ENCODE results near the gene DPH2. TPM values are rescaled to one million over a fixed set of nuclear protein-coding genes. Genes with fewer than 3 reads are reported as not detected.

The DPH2 gene
- 19.9 TPM for polyA plus RNA-seq
- long read RNA-seq, donor 1, partial matches to known transcripts: 0 of 1 reads
- long read RNA-seq, donor 1, other reads (novel, unspliced or antisense): 0 of 1 reads
- long read RNA-seq, donor 2, partial matches to known transcripts: 0 of 1 reads
- long read RNA-seq, donor 2, other reads (novel, unspliced or antisense): 0 of 1 reads
- long read RNA-seq, donor 3: 0 reads
- long read RNA-seq, donor 4: 0 reads
- long read RNA-seq, donor 5, partial matches to known transcripts: 0 of 2 reads
- long read RNA-seq, donor 5, other reads (novel, unspliced or antisense): 0 of 2 reads
- long read RNA-seq, donor 6, partial matches to known transcripts: 0 of 1 reads
- long read RNA-seq, donor 6, other reads (novel, unspliced or antisense): 0 of 1 reads
- long read RNA-seq, donor 7: 0 reads
- long read RNA-seq, donor 8, partial matches to known transcripts: 0 of 6 reads
- long read RNA-seq, donor 8, other reads (novel, unspliced or antisense): 0 of 6 reads
- long read RNA-seq, donor 9: 0 reads
- long read RNA-seq, donor 10: 0 reads
- long read RNA-seq, donor 11, partial matches to known transcripts: 0 of 2 reads
- long read RNA-seq, donor 11, other reads (novel, unspliced or antisense): 0 of 2 reads

DNA sequence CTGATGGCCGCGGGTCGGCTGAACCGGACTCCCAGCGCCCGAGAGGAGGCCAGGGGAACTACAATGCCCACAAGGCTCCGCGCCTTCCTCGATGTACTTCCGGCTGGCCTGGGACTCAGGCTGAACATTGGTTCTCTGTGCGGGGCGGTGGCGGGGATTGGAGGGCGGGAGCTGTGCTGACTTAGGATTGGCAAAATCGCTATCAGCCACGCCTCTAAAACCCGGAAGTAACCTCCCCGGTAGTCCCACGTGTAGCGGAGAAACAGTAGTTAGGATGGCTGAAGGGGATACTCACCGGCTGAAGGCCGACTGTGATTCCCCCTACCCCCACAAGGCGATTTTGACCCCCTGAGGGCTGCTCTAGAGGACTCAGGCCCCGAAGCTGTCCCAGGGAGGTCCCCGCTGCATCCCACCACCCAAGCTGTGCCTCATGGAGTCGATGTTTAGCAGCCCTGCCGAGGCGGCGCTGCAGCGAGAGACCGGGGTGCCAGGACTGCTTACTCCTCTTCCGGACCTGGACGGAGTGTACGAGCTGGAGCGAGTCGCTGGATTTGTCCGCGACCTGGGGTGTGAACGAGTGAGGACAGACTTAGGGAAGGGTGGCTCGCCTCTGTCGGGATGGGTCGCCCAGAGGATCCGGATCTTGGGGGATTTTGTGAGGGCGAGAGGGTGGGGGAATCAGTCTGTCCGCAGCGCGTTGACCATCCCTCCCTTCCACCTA is at the start of gene DPH2:
Gene DPH2 (plus strand): TSS at position 265 of the 721 bp plus-strand sequence. CDS start 166 bp downstream, at position 431.
- H3K27ac ChIP-seq (ENCODE audit: low read length): no peak within 1 kb of the TSS

DNA sequence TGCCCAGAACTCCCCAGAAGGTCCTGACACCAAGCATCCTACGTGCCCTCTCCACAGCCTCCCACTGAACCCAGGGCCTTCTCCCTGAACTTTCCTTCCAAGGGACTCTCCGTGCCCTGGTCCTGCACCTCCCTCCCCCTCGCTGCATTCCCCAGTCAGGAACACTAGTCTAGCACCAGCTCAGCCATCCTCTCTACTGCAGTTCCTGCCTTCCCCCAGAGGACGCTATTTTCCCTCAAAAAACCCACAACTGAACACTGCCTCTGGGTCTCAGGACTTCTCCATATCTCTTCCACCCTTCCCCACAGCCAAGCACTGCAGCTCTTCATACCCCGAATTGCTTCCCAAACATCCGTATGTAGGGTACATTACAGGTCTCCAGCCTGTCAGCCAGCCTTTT is 48.8 kb upstream of the DPH2 start:
- Histone ChIP-seq H3K9me3 (ENCODE audit: control insufficient read depth, low read depth, low read length) (no peaks in the 10 kb centered on the region), H3K27ac (ENCODE audit: low read length) (no peak overlapping the region), H3K36me3 (ENCODE audit: control insufficient read depth, insufficient read depth, low read length) (no peaks in the 10 kb centered on the region), H3K4me3 (ENCODE audit: low read length) (no peak overlapping the region), H3K27me3 (ENCODE audit: control insufficient read depth, insufficient read depth, low read length) (no peaks in the 10 kb centered on the region), H3K4me1 (ENCODE audit: control insufficient read depth, insufficient read depth, low read length) (no peaks in the 10 kb centered on the region)
- no peak for DNase-seq
- no CpG with 5 or more reads among the region's 6 CpGs for WGBS (ENCODE audit: insufficient coverage, low lambda C conversion rate)

More for the DNA sequence above, at the start of gene DPH2:
- Histone ChIP-seq H3K36me3 (ENCODE audit: control insufficient read depth, insufficient read depth, low read length) (peaks cover 23% of the 10 kb centered on the region), H3K27me3 (ENCODE audit: control insufficient read depth, insufficient read depth, low read length) (no peaks in the 10 kb centered on the region), H3K9me3 (ENCODE audit: control insufficient read depth, low read depth, low read length) (no peaks in the 10 kb centered on the region), H3K4me1 (ENCODE audit: control insufficient read depth, insufficient read depth, low read length) (no peaks in the 10 kb centered on the region), H3K4me3 (ENCODE audit: low read length) (peak within 1 kb of the TSS; percentile 90)
- WGBS (ENCODE audit: insufficient coverage, low lambda C conversion rate): no CpG with 5 or more reads among the region's 47 CpGs
- peak; percentile 96 to 97 for DNase-seq

GRCh38 chr1:43924516-43924915 is 45.3 kb upstream of the DPH2 start:
- Histone ChIP-seq H3K4me3 (ENCODE audit: low read length) (no peak overlapping the region), H3K4me1 (ENCODE audit: control insufficient read depth, insufficient read depth, low read length) (no peaks in the 10 kb centered on the region), H3K27ac (ENCODE audit: low read length) (no peak overlapping the region), H3K27me3 (ENCODE audit: control insufficient read depth, insufficient read depth, low read length) (no peaks in the 10 kb centered on the region), H3K9me3 (ENCODE audit: control insufficient read depth, low read depth, low read length) (no peaks in the 10 kb centered on the region), H3K36me3 (ENCODE audit: control insufficient read depth, insufficient read depth, low read length) (peaks cover 3% of the 10 kb centered on the region)
- no peak for DNase-seq
- no CpG with 5 or more reads among the region's 4 CpGs for WGBS (ENCODE audit: insufficient coverage, low lambda C conversion rate)

DNA sequence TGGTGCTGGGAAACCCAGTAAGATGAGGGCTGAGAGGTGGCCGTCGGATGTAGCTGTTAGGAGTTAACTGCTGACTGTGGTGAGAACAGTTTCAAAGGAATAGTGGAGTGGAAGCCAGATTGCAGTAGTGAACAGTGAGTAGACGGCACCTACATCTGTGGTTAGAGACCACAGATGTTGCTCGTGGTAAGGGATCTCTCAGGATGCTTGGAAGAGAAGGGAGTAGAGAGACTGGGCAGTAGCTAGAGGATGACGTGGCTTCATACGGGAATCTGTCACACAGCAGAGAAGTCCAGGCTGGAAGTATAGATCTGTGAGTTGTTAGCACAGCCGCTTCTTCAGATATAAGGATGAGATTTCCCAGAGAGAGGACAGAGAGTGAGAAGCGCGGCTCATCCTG is 44.0 kb upstream of the DPH2 start:
- Histone ChIP-seq H3K4me1 (ENCODE audit: control insufficient read depth, insufficient read depth, low read length) (no peaks in the 10 kb centered on the region), H3K4me3 (ENCODE audit: low read length) (no peak overlapping the region), H3K27me3 (ENCODE audit: control insufficient read depth, insufficient read depth, low read length) (no peaks in the 10 kb centered on the region), H3K36me3 (ENCODE audit: control insufficient read depth, insufficient read depth, low read length) (peaks cover 3% of the 10 kb centered on the region), H3K27ac (ENCODE audit: low read length) (no peak overlapping the region), H3K9me3 (ENCODE audit: control insufficient read depth, low read depth, low read length) (no peaks in the 10 kb centered on the region)
- no peak for DNase-seq
- WGBS (ENCODE audit: insufficient coverage, low lambda C conversion rate): 96% methylated on average over 3 of the region's 9 CpGs

DNA sequence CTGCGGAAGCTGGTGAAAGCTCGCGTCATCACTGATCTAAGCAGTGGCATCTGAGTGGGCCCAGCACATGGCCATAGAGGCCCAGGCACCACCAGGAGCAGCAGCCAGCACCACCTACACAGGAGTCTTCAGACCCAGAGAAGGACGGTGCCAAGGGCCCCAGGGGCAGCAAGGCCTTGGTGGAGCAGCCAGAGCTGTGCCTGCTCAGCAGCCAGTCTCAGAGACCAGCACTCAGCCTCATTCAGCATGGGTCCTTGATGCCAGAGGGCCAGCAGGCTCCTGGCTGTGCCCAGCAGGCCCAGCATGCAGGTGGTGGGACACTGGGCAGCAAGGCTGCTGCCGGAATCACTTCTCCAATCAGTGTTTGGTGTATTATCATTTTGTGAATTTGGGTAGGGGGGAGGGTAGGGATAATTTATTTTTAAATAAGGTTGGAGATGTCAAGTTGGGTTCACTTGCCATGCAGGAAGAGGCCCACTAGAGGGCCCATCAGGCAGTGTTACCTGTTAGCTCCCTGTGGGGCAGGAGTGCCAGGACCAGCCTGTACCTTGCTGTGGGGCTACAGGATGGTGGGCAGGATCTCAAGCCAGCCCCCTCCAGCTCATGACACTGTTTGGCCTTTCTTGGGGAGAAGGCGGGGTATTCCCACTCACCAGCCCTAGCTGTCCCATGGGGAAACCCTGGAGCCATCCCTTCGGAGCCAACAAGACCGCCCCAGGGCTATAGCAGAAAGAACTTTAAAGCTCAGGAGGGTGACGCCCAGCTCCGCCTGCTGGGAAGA is 39.5 kb upstream of the DPH2 start:
- peaks cover 14% of the 10 kb centered on the region for H3K4me1 ChIP-seq (ENCODE audit: control insufficient read depth, insufficient read depth, low read length)
- H3K4me3 ChIP-seq (ENCODE audit: low read length): no peak overlapping the region
- no peak for DNase-seq
- WGBS (ENCODE audit: insufficient coverage, low lambda C conversion rate): no CpG with 5 or more reads among the region's 10 CpGs
- peaks cover 2% of the 10 kb centered on the region for H3K9me3 ChIP-seq (ENCODE audit: control insufficient read depth, low read depth, low read length)
- no peak overlapping the region for H3K27ac ChIP-seq (ENCODE audit: low read length)
- peaks cover 3% of the 10 kb centered on the region for H3K36me3 ChIP-seq (ENCODE audit: control insufficient read depth, insufficient read depth, low read length)
- peaks cover 12% of the 10 kb centered on the region for H3K27me3 ChIP-seq (ENCODE audit: control insufficient read depth, insufficient read depth, low read length)

GRCh38 chr1:43930949-43931275 is 38.9 kb upstream of the DPH2 start:
- no peak overlapping the region for H3K27ac ChIP-seq (ENCODE audit: low read length)
- WGBS (ENCODE audit: insufficient coverage, low lambda C conversion rate): no CpG with 5 or more reads among the region's 4 CpGs
- peaks cover 3% of the 10 kb centered on the region for H3K36me3 ChIP-seq (ENCODE audit: control insufficient read depth, insufficient read depth, low read length)
- no peak for DNase-seq
- peaks cover 19% of the 10 kb centered on the region for H3K4me1 ChIP-seq (ENCODE audit: control insufficient read depth, insufficient read depth, low read length)
- peaks cover 12% of the 10 kb centered on the region for H3K27me3 ChIP-seq (ENCODE audit: control insufficient read depth, insufficient read depth, low read length)
- H3K4me3 ChIP-seq (ENCODE audit: low read length): no peak overlapping the region
- peaks cover 2% of the 10 kb centered on the region for H3K9me3 ChIP-seq (ENCODE audit: control insufficient read depth, low read depth, low read length)

GRCh38 chr1:43931711-43932660 is 37.8 kb upstream of the DPH2 start:
- H3K9me3 ChIP-seq (ENCODE audit: control insufficient read depth, low read depth, low read length): peaks cover 2% of the 10 kb centered on the region
- no peaks in the 10 kb centered on the region for H3K36me3 ChIP-seq (ENCODE audit: control insufficient read depth, insufficient read depth, low read length)
- peaks cover 24% of the 10 kb centered on the region for H3K4me1 ChIP-seq (ENCODE audit: control insufficient read depth, insufficient read depth, low read length)
- H3K27me3 ChIP-seq (ENCODE audit: control insufficient read depth, insufficient read depth, low read length): peaks cover 12% of the 10 kb centered on the region
- WGBS (ENCODE audit: insufficient coverage, low lambda C conversion rate): no CpG with 5 or more reads among the region's 13 CpGs
- no peak for DNase-seq
- no peak overlapping the region for H3K27ac ChIP-seq (ENCODE audit: low read length)
- no peak overlapping the region for H3K4me3 ChIP-seq (ENCODE audit: low read length)

- H3K4me3 ChIP-seq (ENCODE audit: low read length): peak overlapping the region; percentile 35
- DNase-seq: no peak
- WGBS (ENCODE audit: insufficient coverage, low lambda C conversion rate): no CpG with 5 or more reads among the region's 8 CpGs
- H3K36me3 ChIP-seq (ENCODE audit: control insufficient read depth, insufficient read depth, low read length): no peaks in the 10 kb centered on the region
- H3K27ac ChIP-seq (ENCODE audit: low read length): no peak overlapping the region
- peaks cover 12% of the 10 kb centered on the region for H3K27me3 ChIP-seq (ENCODE audit: control insufficient read depth, insufficient read depth, low read length)
- H3K9me3 ChIP-seq (ENCODE audit: control insufficient read depth, low read depth, low read length): peaks cover 2% of the 10 kb centered on the region
- peaks cover 28% of the 10 kb centered on the region for H3K4me1 ChIP-seq (ENCODE audit: control insufficient read depth, insufficient read depth, low read length)
Observed at GRCh38 chr1:43932786-43933385, 36.9 kb upstream of the DPH2 start.

DNA sequence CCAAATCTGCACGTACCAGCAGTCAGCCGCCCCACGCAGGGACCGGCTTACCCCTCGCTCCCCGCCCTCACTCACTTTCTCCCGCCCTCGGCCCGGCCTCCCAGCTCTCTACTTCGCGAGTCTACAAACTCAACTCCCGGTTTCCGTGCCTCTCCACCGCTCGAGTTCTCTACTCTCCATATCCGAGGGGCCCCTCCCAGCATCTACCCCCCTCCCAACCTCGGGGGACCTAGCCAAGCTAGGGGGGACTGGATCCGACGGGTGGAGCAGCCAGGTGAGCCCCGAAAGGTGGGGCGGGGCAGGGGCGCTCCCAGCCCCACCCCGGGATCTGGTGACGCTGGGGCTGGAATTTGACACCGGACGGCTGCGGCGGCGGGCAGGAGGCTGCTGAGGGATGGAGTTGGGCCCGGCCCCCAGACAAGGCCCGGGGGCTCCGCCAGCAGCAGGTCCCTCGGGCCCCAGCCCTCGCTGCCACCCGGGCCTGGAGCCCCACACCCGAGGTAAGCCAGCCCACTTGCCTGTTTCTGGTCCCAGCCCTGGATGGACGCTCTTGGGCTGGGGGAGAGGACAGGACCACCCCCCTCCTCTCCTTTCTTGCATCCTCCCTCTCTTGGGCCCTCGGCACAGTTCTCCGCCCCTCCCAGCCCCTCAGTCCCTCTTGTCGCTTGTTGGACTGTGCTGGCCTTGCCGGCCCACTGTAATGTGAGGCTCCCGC is 36.3 kb upstream of the DPH2 start, which contains the start of gene ARTN:
Gene ARTN (plus strand): TSS at position 416 of the 715 bp plus-strand sequence. CDS start 1,856 bp downstream, outside the sequence.
- no peaks in the 10 kb centered on the region for H3K36me3 ChIP-seq (ENCODE audit: control insufficient read depth, insufficient read depth, low read length)
- H3K4me1 ChIP-seq (ENCODE audit: control insufficient read depth, insufficient read depth, low read length): peaks cover 28% of the 10 kb centered on the region
- peak in 1 of 2 donors; percentile 69 for DNase-seq
- no CpG with 5 or more reads among the region's 42 CpGs for WGBS (ENCODE audit: insufficient coverage, low lambda C conversion rate)
- peak within 1 kb of the TSS; percentile 35 for H3K4me3 ChIP-seq (ENCODE audit: low read length)
- H3K27ac ChIP-seq (ENCODE audit: low read length): no peak within 1 kb of the TSS
- H3K27me3 ChIP-seq (ENCODE audit: control insufficient read depth, insufficient read depth, low read length): peaks cover 12% of the 10 kb centered on the region
- H3K9me3 ChIP-seq (ENCODE audit: control insufficient read depth, low read depth, low read length): peaks cover 2% of the 10 kb centered on the region

Measured in large intestine (tissue), 12 donors.